Keratinocyte (primary cell): Measurements from ENCODE around the gene PAMR1. TPM values are rescaled to one million over a fixed set of nuclear protein-coding genes. Genes with fewer than 3 reads are reported as not detected.

Experiments
- DNase-seq: peaks from one replicate; pipeline ENCODE4 v3.0.0-alpha.2; 2011; ENCODE audit warnings: low read depth, missing footprints, low spot score
- FAIRE-seq: peaks from 2 replicates; lab custom pipeline; 2011; peaks lifted over from hg19 to GRCh38; lab: Jason Lieb, UNC
- H2AFZ ChIP-seq: 2 replicates; pipeline ENCODE4 v1.6.0; 2012; ENCODE audit warnings: low read length, control low read depth, inconsistent platforms; ENCODE audit not compliant: control insufficient read depth
- H3K27ac ChIP-seq: 2 replicates; pipeline ENCODE4 v1.5.1; 2011; ENCODE audit warnings: low read length; ENCODE audit not compliant: control insufficient read depth, insufficient read depth
- H3K27me3 ChIP-seq: 3 replicates; pipeline ENCODE4 v1.6.0; 2011; ENCODE audit warnings: low read length; ENCODE audit not compliant: control insufficient read depth, insufficient read depth; ENCODE audit errors: extremely low read depth
- H3K36me3 ChIP-seq, 2 experiments: 2 replicates in 1 of 2; 3 replicates in 1 of 2; pipeline ENCODE4 v1.5.1; 2011; ENCODE audit warnings: low read length in 2 of 2, mild to moderate bottlenecking in 1 of 2; ENCODE audit not compliant: control insufficient read depth in 2 of 2, insufficient read depth in 2 of 2; ENCODE audit errors: extremely low read depth in 1 of 2
- H3K4me1 ChIP-seq: 3 replicates; pipeline ENCODE4 v1.5.1; 2011; ENCODE audit warnings: low read length; ENCODE audit not compliant: control insufficient read depth, insufficient read depth; ENCODE audit errors: extremely low read depth
- H3K4me2 ChIP-seq: 3 replicates; pipeline ENCODE4 v1.6.0; 2011; ENCODE audit warnings: low read depth, low read length; ENCODE audit not compliant: control insufficient read depth, insufficient read depth; ENCODE audit errors: extremely low read depth
- H3K4me3 ChIP-seq, 3 experiments: fragments of 200-600 bp in 1 of 3; sonication (generic) in 1 of 3; 2 replicates in 2 of 3; 3 replicates in 1 of 3; pipeline ENCODE4 v1.5.1; 2011 to 2016; ENCODE audit warnings: low read length in 3 of 3, mild to moderate bottlenecking in 3 of 3, control low read depth in 2 of 3, inconsistent platforms in 1 of 3, low read depth in 1 of 3, mixed read lengths in 1 of 3, mixed run types in 1 of 3, moderate library complexity in 1 of 3; ENCODE audit not compliant: control insufficient read depth in 2 of 3, insufficient read depth in 2 of 3; ENCODE audit errors: extremely low read depth in 1 of 3
- H3K79me2 ChIP-seq: 2 replicates; pipeline ENCODE4 v1.6.0; 2012; ENCODE audit warnings: low read length; ENCODE audit not compliant: control insufficient read depth, insufficient read depth
- H3K9ac ChIP-seq: 3 replicates; pipeline ENCODE4 v1.6.0; 2011; ENCODE audit warnings: low read length; ENCODE audit not compliant: control insufficient read depth, insufficient read depth; ENCODE audit errors: extremely low read depth
- H3K9me1 ChIP-seq: 3 replicates; pipeline ENCODE4 v1.6.0; 2011; ENCODE audit warnings: low read length; ENCODE audit not compliant: control insufficient read depth, insufficient read depth; ENCODE audit errors: extremely low read depth
- H3K9me3 ChIP-seq: 2 replicates; pipeline ENCODE4 v1.5.1; 2012; ENCODE audit warnings: low read depth, low read length; ENCODE audit not compliant: control insufficient read depth
- H4K20me1 ChIP-seq: 3 replicates; pipeline ENCODE4 v1.6.0; 2011; ENCODE audit warnings: low read length; ENCODE audit not compliant: control insufficient read depth, insufficient read depth; ENCODE audit errors: extremely low read depth
- EZH2 ChIP-seq: IDR thresholded peaks from one replicate; pipeline ENCODE4 v1.6.1; 2012; ENCODE audit warnings: inconsistent platforms, mild to moderate bottlenecking, low read length, moderate library complexity
- dilution Hi-C: fragments of 300-500 bp; cut with MboI; formaldehyde crosslinking; loops from one replicate; pipeline ENCODE4 v1.7.0; 2020; ENCODE audit warnings: low sequenced_read_pairs; ENCODE audit not compliant: extremely low pct_ligation_motif_present
- polyA plus RNA-seq, 5 experiments: library from polyadenylated mRNA; depleted of rRNA in 3 of 5; stranded (reverse) in 3 of 5; stranded (forward) in 1 of 5; unstranded in 1 of 5; fragments of >200 nt; gene quantifications; 1 replicate in 1 of 5; 2 replicates in 3 of 5; 3 replicates in 1 of 5; pipeline versions ENCODE4 v1.2.1 to v1.2.3, GENCODE V29; 2011 to 2012; ENCODE audit warnings: missing spikeins in 2 of 5, low read depth in 1 of 5, low replicate concordance in 1 of 5
- TF ChIP-seq, protein P1 (sequence below), 3 experiments: IDR thresholded peaks in 1 of 3; conservative IDR thresholded peaks in 1 of 3; optimal IDR thresholded peaks in 1 of 3; 2 replicates in 2 of 3; 3 replicates in 1 of 3; pipeline versions ENCODE3 to v1.5.1; 2011; ENCODE audit warnings: low read length in 3 of 3, mild to moderate bottlenecking in 3 of 3, moderate library complexity in 2 of 3, control low read depth in 1 of 3, inconsistent platforms in 1 of 3; ENCODE audit not compliant: insufficient read depth in 2 of 3; ENCODE audit errors: extremely low read depth in 1 of 3

PAMR1 gene
- polyA plus RNA-seq, 1 donor (not counting 4 experiments of a cell fraction or from before 2014, with no cell fraction given) = 4.1 TPM

GRCh38 chr11:35558513-35558912 is 33.1 kb upstream of the PAMR1 start:
- FAIRE-seq (no peak), DNase-seq (no peak)
- no peak overlapping the region for H3K9ac ChIP-seq
- no peak overlapping the region for H3K4me3 ChIP-seq
- no peaks in the 10 kb centered on the region for H4K20me1 ChIP-seq
- no peaks in the 10 kb centered on the region for H3K36me3 ChIP-seq
- TF ChIP-seq, protein P1, sequence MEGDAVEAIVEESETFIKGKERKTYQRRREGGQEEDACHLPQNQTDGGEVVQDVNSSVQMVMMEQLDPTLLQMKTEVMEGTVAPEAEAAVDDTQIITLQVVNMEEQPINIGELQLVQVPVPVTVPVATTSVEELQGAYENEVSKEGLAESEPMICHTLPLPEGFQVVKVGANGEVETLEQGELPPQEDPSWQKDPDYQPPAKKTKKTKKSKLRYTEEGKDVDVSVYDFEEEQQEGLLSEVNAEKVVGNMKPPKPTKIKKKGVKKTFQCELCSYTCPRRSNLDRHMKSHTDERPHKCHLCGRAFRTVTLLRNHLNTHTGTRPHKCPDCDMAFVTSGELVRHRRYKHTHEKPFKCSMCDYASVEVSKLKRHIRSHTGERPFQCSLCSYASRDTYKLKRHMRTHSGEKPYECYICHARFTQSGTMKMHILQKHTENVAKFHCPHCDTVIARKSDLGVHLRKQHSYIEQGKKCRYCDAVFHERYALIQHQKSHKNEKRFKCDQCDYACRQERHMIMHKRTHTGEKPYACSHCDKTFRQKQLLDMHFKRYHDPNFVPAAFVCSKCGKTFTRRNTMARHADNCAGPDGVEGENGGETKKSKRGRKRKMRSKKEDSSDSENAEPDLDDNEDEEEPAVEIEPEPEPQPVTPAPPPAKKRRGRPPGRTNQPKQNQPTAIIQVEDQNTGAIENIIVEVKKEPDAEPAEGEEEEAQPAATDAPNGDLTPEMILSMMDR (optimal IDR thresholded peaks at IDR 0.05 in 1 of 3, IDR thresholded peaks at IDR 0.05 in 1 of 3, conservative IDR thresholded peaks at IDR 0.05 in 1 of 3; ENCODE audit: extremely low read depth in 1 of 3, insufficient read depth in 2 of 3, low read length in 3 of 3) = no peak
- TF ChIP-seq EZH2 = no peak
- dilution Hi-C loops = no loop called here
- no peak overlapping the region for H3K27ac ChIP-seq
- no peaks in the 10 kb centered on the region for H3K79me2 ChIP-seq
- no peak overlapping the region for H2AFZ ChIP-seq
- no peaks in the 10 kb centered on the region for H3K9me1 ChIP-seq
- no peaks in the 10 kb centered on the region for H3K9me3 ChIP-seq
- H3K27me3 ChIP-seq = no peaks in the 10 kb centered on the region
- H3K4me2 ChIP-seq = no peak overlapping the region
- H3K4me1 ChIP-seq = peaks cover 6% of the 10 kb centered on the region

DNA sequence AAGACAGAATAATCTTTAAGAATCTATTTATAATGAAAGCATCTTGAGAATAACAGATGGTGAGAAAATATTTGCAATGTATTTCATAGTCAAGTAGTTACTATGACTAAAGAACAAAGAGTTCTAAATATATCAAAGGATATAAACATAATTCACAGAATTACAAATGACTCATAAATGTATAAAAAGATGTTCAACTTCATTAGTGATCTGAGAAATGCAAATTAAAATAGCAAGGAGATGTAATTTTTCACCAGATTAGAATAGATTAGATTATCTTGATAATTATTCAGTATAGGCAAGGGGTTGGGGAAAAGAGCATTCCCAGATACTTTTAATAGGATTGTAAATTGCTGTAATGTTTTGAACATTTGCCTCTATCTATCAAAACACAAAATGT is 30.1 kb upstream of the PAMR1 start:
- Histone ChIP-seq H3K4me1 (peaks cover 11% of the 10 kb centered on the region), H3K9me3 (no peaks in the 10 kb centered on the region), H3K4me2 (no peak overlapping the region), H4K20me1 (no peaks in the 10 kb centered on the region), H3K36me3 (no peaks in the 10 kb centered on the region), H3K27me3 (no peaks in the 10 kb centered on the region), H3K4me3 (no peak overlapping the region), H3K9ac (no peak overlapping the region), H3K9me1 (no peaks in the 10 kb centered on the region), H2AFZ (no peak overlapping the region), H3K79me2 (no peaks in the 10 kb centered on the region), H3K27ac (no peak overlapping the region)
- TF ChIP-seq, protein P1 (optimal IDR thresholded peaks at IDR 0.05 in 1 of 3, IDR thresholded peaks at IDR 0.05 in 1 of 3, conservative IDR thresholded peaks at IDR 0.05 in 1 of 3; ENCODE audit: extremely low read depth in 1 of 3, insufficient read depth in 2 of 3, low read length in 3 of 3) = no peak
- dilution Hi-C loops = no loop called here
- no peak for FAIRE-seq
- no peak for DNase-seq
